GM10266 (cell line): Measurements from ENCODE around the gene KRT4.

Source experiments
- DNase-seq: peaks from one replicate; pipeline ENCODE4 v3.0.0; 2012; ENCODE audit errors: extremely low spot score
- CTCF ChIP-seq: IDR thresholded peaks from 2 replicates; pipeline ENCODE4 v1.5.1; 2012; ENCODE audit warnings: mild to moderate bottlenecking, low read depth; ENCODE audit not compliant: control insufficient read depth, insufficient read depth; ENCODE audit errors: missing control alignments

KRT4 gene

GRCh38 chr12:52829986-52830770 lies 16.3 kb upstream of the KRT4 start:
- no peak for TF ChIP-seq CTCF
- no peak for DNase-seq

GRCh38 chr12:52828591-52829021 lies 14.7 kb upstream of the KRT4 start:
- DNase-seq: no peak
- TF ChIP-seq CTCF: no peak

GRCh38 chr12:52828156-52828555 lies 14.2 kb upstream of the KRT4 start:
- TF ChIP-seq CTCF: no peak
- DNase-seq: no peak

- DNase-seq: no peak
- no peak for TF ChIP-seq CTCF
These were observed 13.7 kb upstream of the KRT4 start for GRCh38 chr12:52827499-52828090.

- TF ChIP-seq CTCF: no peak
- no peak for DNase-seq
These were observed 12.9 kb upstream of the KRT4 start for GRCh38 chr12:52826611-52827498.

- TF ChIP-seq CTCF: no peak
- DNase-seq: no peak
These were observed 12.0 kb upstream of the KRT4 start for GRCh38 chr12:52825961-52826360.
